ENCODE results near the gene DXO.
"Not testable (repeated sequence)": the region's sequence is repeated elsewhere in the genome, so short reads cannot be mapped to it uniquely, and the experiment has no call there.

DXO gene

GRCh38 chr6:31971993-31972708 lies at the start of gene DXO:
Gene DXO, minus strand, starts transcription at chr6:31972138. Its CDS starts 463 bp downstream, at chr6:31971675.
- DNase-seq, result peak; percentile 98

GRCh38 chr6:32014547-32014946 lies 42.6 kb upstream of the DXO start, which contains the start of gene C4B:
Gene C4B, plus strand, starts transcription at chr6:32014795. Its CDS starts 51 bp downstream, at chr6:32014846.
- DNase-seq, result not testable (repeated sequence)

- DNase-seq, result not testable (repeated sequence)
These were observed 41.8 kb upstream of the DXO start for GRCh38 chr6:32013738-32014137.

- DNase-seq, result not testable (repeated sequence)
These were observed 41.1 kb upstream of the DXO start for GRCh38 chr6:32012941-32013617.

GRCh38 chr6:32010856-32011530 lies 39.1 kb upstream of the DXO start:
- DNase-seq, result not testable (repeated sequence)

- DNase-seq, result not testable (repeated sequence)
These were observed 37.6 kb upstream of the DXO start for GRCh38 chr6:32009537-32009936.

- not testable (repeated sequence) for DNase-seq
These were observed 36.7 kb upstream of the DXO start for GRCh38 chr6:32008616-32009015.

- DNase-seq, result not testable (repeated sequence)
These were observed 36.1 kb upstream of the DXO start for GRCh38 chr6:32008037-32008436.

GRCh38 chr6:32007086-32007485 lies 35.1 kb upstream of the DXO start:
- DNase-seq, result not testable (repeated sequence)

- DNase-seq, result not testable (repeated sequence)
These were observed 34.1 kb upstream of the DXO start for GRCh38 chr6:32005991-32006529.

GRCh38 chr6:32005538-32005880 lies 33.6 kb upstream of the DXO start:
- not testable (repeated sequence) for DNase-seq

GRCh38 chr6:32004864-32005537 lies 33.1 kb upstream of the DXO start:
- DNase-seq, result not testable (repeated sequence)

- DNase-seq, result not testable (repeated sequence)
These were observed 32.5 kb upstream of the DXO start for GRCh38 chr6:32004393-32004792.

GRCh38 chr6:32003301-32003700 lies 31.4 kb upstream of the DXO start:
- DNase-seq, result not testable (repeated sequence)

- DNase-seq, result not testable (repeated sequence)
These were observed 30.8 kb upstream of the DXO start for GRCh38 chr6:32002546-32003268.

- not testable (repeated sequence) for DNase-seq
These were observed 24.4 kb upstream of the DXO start for GRCh38 chr6:31996385-31996784.

GRCh38 chr6:31994421-31994820 lies 22.5 kb upstream of the DXO start:
- DNase-seq, result not testable (repeated sequence)

- not testable (repeated sequence) for DNase-seq
These were observed 17.4 kb upstream of the DXO start for GRCh38 chr6:31989363-31989762.

GRCh38 chr6:31981744-31982143 lies 9.8 kb upstream of the DXO start, which contains the start of gene C4A:
Gene C4A, plus strand, starts transcription at chr6:31982057. Its CDS starts 51 bp downstream, at chr6:31982108.
- not testable (repeated sequence) for DNase-seq

- DNase-seq, result not testable (repeated sequence)
These were observed 9.1 kb upstream of the DXO start for GRCh38 chr6:31980998-31981397.

- not testable (repeated sequence) for DNase-seq
These were observed 8.4 kb upstream of the DXO start for GRCh38 chr6:31980195-31980876.

Measured in COR-L47 (cell line).